ENCODE data around the gene NRDE2. TPM values are rescaled to one million over a fixed set of nuclear protein-coding genes. Genes with fewer than 3 reads are reported as not detected.

NRDE2 gene
- total and polyA plus RNA-seq, 2 of the 4 experiments (the other 2 are of a cell fraction) = 4.5 to 9.3 TPM

DNA sequence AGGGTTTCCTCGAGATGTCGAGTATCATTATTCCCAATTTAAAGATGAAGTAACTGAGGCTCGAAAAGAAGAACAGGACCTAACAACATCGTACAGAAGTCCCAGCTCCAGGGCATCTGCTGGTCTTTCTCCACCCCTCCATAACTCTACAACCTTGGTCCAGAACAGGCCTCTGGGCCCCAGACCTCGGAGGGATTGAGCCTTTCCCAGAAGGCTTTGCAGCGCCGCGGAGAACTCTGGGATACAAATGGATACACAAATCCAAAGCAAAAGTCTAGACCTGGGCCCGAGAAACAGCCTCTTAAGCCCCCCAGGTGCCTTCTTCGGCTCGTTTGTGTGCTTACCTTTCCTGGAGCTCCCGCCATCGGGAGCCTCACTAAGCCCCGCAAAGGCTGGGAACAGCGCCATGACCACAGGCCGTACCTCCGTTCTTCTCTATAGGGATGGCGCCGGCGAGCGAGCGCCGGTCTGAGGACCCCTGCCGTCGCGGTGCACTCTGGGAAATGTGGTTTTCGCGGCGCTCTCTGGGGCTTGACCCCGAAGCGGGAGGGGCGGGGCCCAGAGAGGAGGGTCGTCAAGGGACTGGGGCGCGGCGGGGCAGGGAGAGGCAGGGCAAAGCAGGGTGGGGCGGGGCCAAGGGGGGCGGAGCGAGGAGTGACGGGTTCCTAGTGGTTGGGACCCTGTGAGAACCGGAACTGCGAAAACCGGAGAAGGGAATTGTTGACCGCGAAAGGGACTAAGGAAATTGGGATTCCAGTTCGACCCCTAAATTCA is at the start of gene NRDE2 (continued):
- TF ChIP-seq, protein P1, sequence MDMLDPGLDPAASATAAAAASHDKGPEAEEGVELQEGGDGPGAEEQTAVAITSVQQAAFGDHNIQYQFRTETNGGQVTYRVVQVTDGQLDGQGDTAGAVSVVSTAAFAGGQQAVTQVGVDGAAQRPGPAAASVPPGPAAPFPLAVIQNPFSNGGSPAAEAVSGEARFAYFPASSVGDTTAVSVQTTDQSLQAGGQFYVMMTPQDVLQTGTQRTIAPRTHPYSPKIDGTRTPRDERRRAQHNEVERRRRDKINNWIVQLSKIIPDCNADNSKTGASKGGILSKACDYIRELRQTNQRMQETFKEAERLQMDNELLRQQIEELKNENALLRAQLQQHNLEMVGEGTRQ (IDR thresholded peaks at IDR 0.05; ENCODE audit: low read depth, low read length) = 0 out of 2 replicates have a peak, but pooled peaks have one; percentile 12
- TF ChIP-seq MAZ (IDR thresholded peaks at IDR 0.05; ENCODE audit: borderline replicate concordance, low read depth, low read length) (peak; percentile 75; the same call in 1 of the 2 replicates), POLR2A (IDR thresholded peaks at IDR 0.05; ENCODE audit: low read depth, low read length) (peak; percentile 55; the same call in 1 of the 2 replicates), MXI1 (IDR thresholded peaks at IDR 0.05; ENCODE audit: borderline replicate concordance, low read depth, low read length) (no peak), CHD1 (IDR thresholded peaks at IDR 0.05; ENCODE audit: low read depth, low read length) (no peak), RFX5 (IDR thresholded peaks at IDR 0.05; ENCODE audit: low read depth, low read length) (no peak)

All from IMR-90 (cell line).